GM13976 (cell line): ENCODE results near the gene TMEM44.

Source experiments
- DNase-seq: peaks from one replicate; pipeline ENCODE4 v3.0.0; 2012; ENCODE audit warnings: low spot score
- CTCF ChIP-seq: IDR thresholded peaks from 2 replicates; pipeline ENCODE4 v1.5.1; 2012; ENCODE audit warnings: borderline replicate concordance, mild to moderate bottlenecking; ENCODE audit not compliant: insufficient read depth; ENCODE audit errors: extremely low read depth, missing control alignments, control extremely low read depth
- in situ Hi-C: fragments of 300-500 bp; cut with MboI; formaldehyde crosslinking; loops from one replicate; pipeline ENCODE4 v1.12.0; 2022; ENCODE audit warnings: low sequenced_read_pairs, mixed read lengths, inconsistent platforms; ENCODE audit not compliant: unreplicated experiment

The TMEM44 gene

GRCh38 chr3:194667363-194667762, 34.1 kb upstream of the TMEM44 start:
- in situ Hi-C loops, result no loop called here
- DNase-seq, result no peak
- TF ChIP-seq CTCF, result no peak

GRCh38 chr3:194664857-194665256, 31.6 kb upstream of the TMEM44 start:
- in situ Hi-C loops, result no loop called here
- DNase-seq, result no peak
- TF ChIP-seq CTCF, result no peak

GRCh38 chr3:194661946-194662345, 28.7 kb upstream of the TMEM44 start:
- in situ Hi-C loops, result no loop called here
- DNase-seq, result no peak
- no peak for TF ChIP-seq CTCF

GRCh38 chr3:194661374-194661773, 28.2 kb upstream of the TMEM44 start:
- no peak for TF ChIP-seq CTCF
- in situ Hi-C loops, result no loop called here
- no peak for DNase-seq

GRCh38 chr3:194659778-194660177, 26.6 kb upstream of the TMEM44 start:
- TF ChIP-seq CTCF, result no peak
- in situ Hi-C loops, result no loop called here
- no peak for DNase-seq

GRCh38 chr3:194658477-194659242, 25.4 kb upstream of the TMEM44 start:
- in situ Hi-C loops, result no loop called here
- DNase-seq, result no peak
- no peak for TF ChIP-seq CTCF

GRCh38 chr3:194657439-194657838, 24.2 kb upstream of the TMEM44 start:
- in situ Hi-C loops, result no loop called here
- DNase-seq, result no peak
- TF ChIP-seq CTCF, result no peak
